HG02840 (cell line): ENCODE measurements around the gene SLC44A1.
"Not testable (repeated sequence)": the region's sequence is repeated elsewhere in the genome, so short reads cannot be mapped to it uniquely, and the experiment has no call there.

Source experiments
- ATAC-seq: cut with Tn5 transposase; IDR thresholded peaks from one replicate; pipeline ENCODE4 v1.9.1; 2021; ENCODE audit warnings: mild to moderate bottlenecking, moderate library complexity, moderate number of reproducible peaks; ENCODE audit not compliant: unreplicated experiment, low FRiP score

SLC44A1 gene

GRCh38 chr9:105241356-105242043, 3.0 kb upstream of the SLC44A1 start:
- ATAC-seq: no peak

DNA sequence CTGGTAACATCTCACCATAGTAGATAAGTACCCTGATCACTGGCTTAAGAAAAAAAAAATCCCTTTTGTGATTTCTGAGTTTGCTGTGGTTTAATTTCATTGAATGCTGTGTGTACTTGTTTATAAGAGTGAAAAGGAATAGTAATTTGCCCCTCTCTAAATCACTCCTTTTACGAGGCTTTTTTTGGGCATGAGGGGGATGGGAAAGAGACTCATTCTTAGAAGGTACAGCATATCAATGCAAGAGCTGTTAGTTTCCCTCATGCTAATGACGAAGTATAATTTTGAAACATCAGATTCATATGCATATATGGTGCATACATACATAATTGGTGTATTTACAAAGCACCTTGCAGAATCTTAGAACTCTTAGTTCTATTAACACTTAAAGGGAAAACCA, 2.4 kb upstream of the SLC44A1 start:
- ATAC-seq: no peak

GRCh38 chr9:105242557-105242956, 1.9 kb upstream of the SLC44A1 start:
- no peak for ATAC-seq

GRCh38 chr9:105243015-105243686, 1.3 kb upstream of the SLC44A1 start:
- no peak for ATAC-seq

GRCh38 chr9:105244734-105245028, 230 bp downstream of the SLC44A1 start:
- peak; percentile 52 for ATAC-seq

GRCh38 chr9:105245029-105245890, 809 bp downstream of the SLC44A1 start:
- ATAC-seq: peak; percentile 11

GRCh38 chr9:105245891-105246161, 1.4 kb downstream of the SLC44A1 start:
- no peak for ATAC-seq

DNA sequence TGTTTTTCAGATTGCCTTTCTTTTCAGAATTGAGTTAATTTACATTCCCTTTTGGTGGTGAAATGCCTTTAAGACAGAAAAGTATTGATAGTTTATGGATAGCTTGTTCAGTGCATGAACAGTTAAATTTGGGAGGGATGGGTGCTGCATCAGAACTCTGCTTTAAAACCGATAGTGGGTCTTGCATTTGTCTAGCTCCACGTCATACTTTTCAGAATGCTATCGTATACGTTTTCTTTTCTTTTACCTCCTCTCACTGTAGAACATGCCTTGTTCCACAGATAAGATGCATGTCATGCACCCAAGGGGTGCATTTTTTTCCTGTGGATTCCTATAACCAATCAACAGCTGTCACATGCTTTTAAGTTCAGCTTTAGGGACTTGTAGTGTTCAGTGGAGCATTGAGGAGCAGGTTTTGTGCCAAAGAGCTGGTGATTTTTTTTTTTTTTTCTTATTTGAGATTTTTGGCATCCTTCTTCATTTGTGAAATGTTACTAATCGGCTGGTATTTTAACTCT, 2.3 kb downstream of the SLC44A1 start:
- no peak for ATAC-seq

GRCh38 chr9:105248691-105249090, 4.2 kb downstream of the SLC44A1 start:
- ATAC-seq: no peak

DNA sequence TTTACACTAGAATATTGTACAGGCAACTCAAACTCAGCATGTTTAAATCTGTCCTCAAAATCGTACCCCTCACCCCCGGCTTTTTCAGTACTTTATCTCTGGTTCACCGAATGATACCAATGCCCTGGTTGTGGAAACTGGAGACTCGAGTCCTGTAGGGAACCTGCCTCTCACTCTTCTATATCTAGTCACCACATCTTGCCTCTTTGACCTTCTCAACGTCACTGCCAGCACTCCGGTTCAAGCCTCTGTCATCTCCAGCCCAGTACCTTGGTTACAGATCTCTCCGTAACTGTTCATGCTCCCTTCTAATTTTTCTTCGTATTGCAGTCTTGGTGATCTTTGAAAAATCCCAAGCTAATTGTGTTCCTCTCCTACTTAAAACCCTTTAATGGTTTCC, 6.7 kb downstream of the SLC44A1 start:
- ATAC-seq: no peak

DNA sequence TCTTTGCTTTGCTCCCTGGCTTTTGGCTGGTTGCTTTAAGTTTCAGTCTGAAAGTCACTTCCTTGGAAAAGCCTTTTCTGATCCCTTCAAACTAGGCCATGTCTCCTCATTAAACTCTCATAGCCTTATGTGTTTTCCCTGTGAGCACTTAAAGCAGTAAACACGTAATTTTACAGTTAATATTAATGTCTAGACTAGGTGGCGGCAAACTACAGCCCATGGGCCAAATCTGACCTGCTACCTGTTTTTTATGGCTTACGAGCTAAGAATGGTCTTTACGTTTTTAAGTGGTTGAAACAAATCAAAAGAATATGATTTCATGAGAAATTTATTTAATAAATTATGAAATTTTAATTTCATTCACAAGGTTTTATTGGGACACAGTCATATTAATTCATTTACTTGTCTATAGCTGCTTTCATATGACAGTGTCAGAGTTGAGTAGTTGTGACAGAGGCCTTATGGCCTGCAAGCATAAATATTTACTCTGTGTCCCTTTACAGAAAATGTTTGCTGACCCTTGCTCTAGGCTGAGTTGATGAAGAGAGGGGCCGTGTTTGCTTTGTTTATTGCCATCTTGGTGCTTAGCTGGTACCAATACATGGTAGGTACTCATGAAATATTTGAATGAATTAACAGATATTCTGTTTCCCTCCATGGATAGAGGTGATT, 7.4 kb downstream of the SLC44A1 start:
- ATAC-seq: no peak

DNA sequence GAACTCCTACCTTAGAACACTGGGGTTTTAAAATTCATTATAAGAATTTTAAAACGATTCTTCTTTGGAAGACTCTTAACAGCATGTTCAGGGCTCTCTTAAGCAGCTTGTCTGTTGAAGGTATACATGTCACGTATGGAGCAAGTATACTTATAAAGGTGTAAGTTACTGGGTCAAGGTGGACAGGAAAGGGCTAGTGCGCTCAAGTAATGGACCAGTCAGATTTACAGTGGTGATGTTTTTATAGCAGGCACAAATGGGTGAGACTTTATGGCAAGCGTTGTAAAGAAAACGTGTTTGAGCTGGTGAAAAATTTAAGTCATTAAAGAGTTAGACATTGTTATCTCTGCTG, 7.9 kb downstream of the SLC44A1 start:
- ATAC-seq: no peak

DNA sequence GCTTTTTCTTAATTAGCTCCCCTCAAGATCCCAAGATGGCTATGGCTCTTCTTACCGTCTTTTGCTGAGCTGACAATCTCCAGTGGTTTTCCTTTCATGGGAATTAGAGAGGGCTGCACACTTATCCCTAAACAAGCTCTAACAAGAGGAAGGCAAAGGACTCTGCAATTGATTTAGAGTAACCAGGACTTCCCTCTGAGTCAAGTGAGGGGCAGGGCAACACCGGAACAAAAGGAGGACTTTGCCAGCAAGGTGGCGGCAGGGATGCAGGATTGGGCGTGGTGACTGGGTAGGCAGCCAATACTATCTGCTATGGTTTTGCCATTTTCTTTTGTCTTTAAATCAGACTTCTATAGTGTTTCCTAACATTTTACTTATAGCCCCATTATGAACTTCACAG, 9.8 kb downstream of the SLC44A1 start:
- ATAC-seq: no peak

DNA sequence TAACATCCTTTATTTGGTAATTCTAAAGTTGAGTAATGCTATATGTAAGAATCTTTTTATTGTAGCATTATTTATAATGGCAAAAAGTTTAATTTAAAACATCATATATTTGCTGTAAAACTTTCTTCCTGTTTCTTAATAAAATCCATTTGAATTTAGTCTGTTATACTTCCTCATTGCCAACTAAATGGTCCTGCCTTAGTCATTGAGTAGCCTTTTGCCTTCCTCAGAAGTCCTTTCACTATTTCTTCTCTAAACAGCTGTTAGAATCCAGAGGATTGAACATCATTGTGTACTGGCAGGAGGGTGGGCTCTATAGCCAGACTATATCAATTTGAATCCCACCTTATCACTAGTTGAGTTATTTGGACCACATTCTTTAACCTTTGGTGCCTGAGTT, 11.0 kb downstream of the SLC44A1 start:
- no peak for ATAC-seq

GRCh38 chr9:105256569-105256968, 12.1 kb downstream of the SLC44A1 start:
- not testable (repeated sequence) for ATAC-seq

- ATAC-seq: no peak
These were observed 13.4 kb downstream of the SLC44A1 start for GRCh38 chr9:105257809-105258208.

GRCh38 chr9:105258225-105258737, 13.8 kb downstream of the SLC44A1 start:
- no peak for ATAC-seq

DNA sequence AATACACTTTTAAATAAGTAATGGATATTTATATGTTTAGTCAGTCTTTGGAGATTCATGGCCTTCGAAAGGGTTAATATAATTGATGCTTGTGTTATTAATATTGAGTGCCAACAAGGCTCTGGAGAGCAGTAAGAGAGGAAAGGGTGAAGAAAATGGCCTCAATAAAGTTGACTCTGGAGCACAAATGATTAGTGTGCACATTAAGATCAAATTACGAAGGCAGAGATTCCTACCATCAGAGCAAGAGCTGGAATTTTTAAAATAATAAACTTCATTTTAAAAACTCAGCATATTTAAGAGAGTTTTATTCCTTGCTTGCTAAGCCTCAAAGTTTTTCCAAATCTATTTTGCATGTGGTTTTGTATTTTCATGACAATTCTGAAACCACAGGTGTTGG, 14.8 kb downstream of the SLC44A1 start:
- ATAC-seq: no peak

DNA sequence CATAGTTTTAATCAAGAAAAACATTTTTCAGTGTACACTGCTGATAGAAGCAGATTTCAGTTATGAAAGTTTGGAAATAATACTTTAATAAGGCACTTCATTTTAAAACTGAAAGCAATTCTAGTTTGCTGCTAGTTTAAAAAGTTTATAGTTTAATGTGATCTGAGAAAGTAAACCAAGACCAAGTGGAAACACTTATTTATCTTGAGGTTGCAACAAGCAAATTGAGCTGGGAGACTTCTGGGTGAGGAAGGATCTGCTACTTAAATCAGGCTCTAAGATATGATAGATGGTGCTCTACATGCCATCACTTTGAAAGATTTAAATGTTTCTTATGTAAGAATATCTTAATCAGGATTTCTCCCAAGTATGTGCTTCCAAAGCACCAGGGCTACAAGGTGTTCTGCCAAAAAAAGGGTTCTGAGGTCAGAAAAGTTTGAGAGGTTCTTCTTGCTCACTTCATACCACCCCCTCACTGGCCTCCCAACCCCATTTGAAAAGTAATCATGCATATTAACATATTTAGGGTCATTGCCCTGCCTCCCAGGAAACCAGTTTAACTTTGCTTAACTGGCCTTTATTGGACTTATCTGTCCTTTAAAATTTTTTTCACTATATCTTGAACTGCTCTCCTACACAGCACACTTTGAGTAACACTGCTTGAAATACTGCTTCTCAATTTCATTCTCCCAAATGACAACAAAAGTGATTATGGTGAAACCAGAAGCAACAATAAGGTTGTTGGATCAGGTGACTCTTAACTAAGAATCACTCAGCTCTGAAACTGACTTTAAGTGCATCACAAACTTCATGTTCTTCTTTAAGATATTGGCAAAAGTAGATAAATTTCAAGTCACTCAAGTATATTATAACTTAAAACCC, 15.5 kb downstream of the SLC44A1 start:
- no peak for ATAC-seq

DNA sequence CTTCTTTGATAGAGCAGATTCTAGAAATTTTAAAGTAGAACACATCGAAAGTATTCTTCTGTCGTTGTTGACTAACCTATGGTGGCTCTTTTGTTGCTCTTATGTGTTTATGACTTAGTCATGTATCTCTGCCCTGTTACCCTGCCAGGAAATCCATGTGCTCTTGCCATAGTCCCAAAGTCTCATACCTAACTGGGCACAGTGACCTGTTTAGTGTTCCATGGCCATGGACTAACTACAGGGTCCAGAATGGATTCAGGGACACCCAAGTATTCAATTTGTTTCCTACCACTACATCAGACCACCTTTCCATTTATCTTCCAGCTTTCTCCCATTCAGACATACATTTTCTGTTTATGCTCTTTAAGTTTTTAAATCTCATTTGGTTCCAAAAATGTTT, 18.0 kb downstream of the SLC44A1 start:
- ATAC-seq: no peak
